Measurements from ENCODE around the gene ATG16L2.
"Not testable (repeated sequence)": the region's sequence is repeated elsewhere in the genome, so short reads cannot be mapped to it uniquely, and the experiment has no call there.

The ATG16L2 gene

GRCh38 chr11:72826942-72827480, 12.8 kb downstream of the ATG16L2 start:
- no peak for DNase-seq

- DNase-seq: not testable (repeated sequence)
Observed at GRCh38 chr11:72827656-72828055, 13.4 kb downstream of the ATG16L2 start.

- no peak for DNase-seq
Observed at GRCh38 chr11:72828081-72828567, 13.9 kb downstream of the ATG16L2 start.

GRCh38 chr11:72828692-72829101, 14.5 kb downstream of the ATG16L2 start:
- no peak for DNase-seq

GRCh38 chr11:72829178-72829577, 15.0 kb downstream of the ATG16L2 start:
- no peak for DNase-seq

- DNase-seq: no peak
Observed at GRCh38 chr11:72829884-72830533, 15.8 kb downstream of the ATG16L2 start.

- DNase-seq: peak; percentile 67
Observed at GRCh38 chr11:72831521-72832300, 17.5 kb downstream of the ATG16L2 start.

- DNase-seq: no peak
Observed at GRCh38 chr11:72832301-72833082, 18.3 kb downstream of the ATG16L2 start.

GRCh38 chr11:72833083-72833733, 19.0 kb downstream of the ATG16L2 start:
- no peak for DNase-seq

GRCh38 chr11:72833811-72834493, 19.7 kb downstream of the ATG16L2 start:
- no peak for DNase-seq

GRCh38 chr11:72834905-72835304, 20.7 kb downstream of the ATG16L2 start:
- DNase-seq: no peak

- DNase-seq: no peak
Observed at GRCh38 chr11:72836111-72836510, 21.9 kb downstream of the ATG16L2 start.

- no peak for DNase-seq
Observed at GRCh38 chr11:72838691-72839305, 24.6 kb downstream of the ATG16L2 start.

GRCh38 chr11:72840780-72841179, 26.6 kb downstream of the ATG16L2 start:
- DNase-seq: no peak

- DNase-seq: no peak
Observed at GRCh38 chr11:72841397-72841796, 27.2 kb downstream of the ATG16L2 start.

- DNase-seq: no peak
Observed at GRCh38 chr11:72842126-72842525, 27.9 kb downstream of the ATG16L2 start.

GRCh38 chr11:72842653-72843330, 28.6 kb downstream of the ATG16L2 start:
- no peak for DNase-seq

- no peak for DNase-seq
Observed at GRCh38 chr11:72844356-72844755, 30.1 kb downstream of the ATG16L2 start.

- peak; percentile 45 for DNase-seq
Observed at GRCh38 chr11:72848846-72849466, 34.7 kb downstream of the ATG16L2 start.

- DNase-seq: no peak
Observed at GRCh38 chr11:72850832-72851231, 36.6 kb downstream of the ATG16L2 start.

All from stimulated activated CD4-positive, alpha-beta T cell treated with anti-CD3 and anti-CD28 coated beads, Interleukin-4, amount 100 ng/mL, for 24 hours (primary cell).